EH (cell line): ENCODE data around the gene TIMM44.
"Not testable (repeated sequence)": the region's sequence is repeated elsewhere in the genome, so short reads cannot be mapped to it uniquely, and the experiment has no call there.

Source experiments
- DNase-seq: peaks from one replicate; pipeline ENCODE4 v3.0.0-alpha.2; 2015; ENCODE audit warnings: low read depth

Gene TIMM44

GRCh38 chr19:7925171-7925851, 18.2 kb downstream of the TIMM44 start:
- DNase-seq: peak; percentile 83

DNA sequence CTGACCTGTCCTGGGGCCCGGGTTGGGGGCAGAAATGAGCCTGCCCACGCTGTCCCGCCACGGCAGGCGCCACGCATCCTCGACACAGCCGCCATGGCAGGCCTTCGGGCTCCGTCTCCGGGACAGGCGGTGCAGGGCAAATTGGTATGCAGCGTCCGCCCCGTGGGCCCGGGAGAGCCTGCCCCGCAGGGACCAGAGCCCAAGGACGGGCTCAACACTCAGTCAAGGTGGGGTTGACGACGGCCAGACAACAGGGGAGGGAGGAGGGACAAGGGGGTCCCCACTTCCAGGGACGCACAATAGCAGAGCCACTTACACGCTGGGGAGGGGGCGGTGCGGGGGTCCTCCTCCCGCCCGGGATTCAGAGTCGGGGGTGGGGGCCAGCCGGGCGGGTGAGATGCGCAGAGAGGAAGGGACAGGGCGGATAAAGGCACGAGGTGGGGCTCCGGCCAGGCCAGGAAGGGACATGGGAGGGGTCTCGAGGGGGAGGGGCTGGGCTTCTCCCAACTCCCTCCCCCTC, 18.8 kb downstream of the TIMM44 start:
- no peak for DNase-seq

- no peak for DNase-seq
Measured at GRCh38 chr19:7924241-7924640, 19.2 kb downstream of the TIMM44 start.

DNA sequence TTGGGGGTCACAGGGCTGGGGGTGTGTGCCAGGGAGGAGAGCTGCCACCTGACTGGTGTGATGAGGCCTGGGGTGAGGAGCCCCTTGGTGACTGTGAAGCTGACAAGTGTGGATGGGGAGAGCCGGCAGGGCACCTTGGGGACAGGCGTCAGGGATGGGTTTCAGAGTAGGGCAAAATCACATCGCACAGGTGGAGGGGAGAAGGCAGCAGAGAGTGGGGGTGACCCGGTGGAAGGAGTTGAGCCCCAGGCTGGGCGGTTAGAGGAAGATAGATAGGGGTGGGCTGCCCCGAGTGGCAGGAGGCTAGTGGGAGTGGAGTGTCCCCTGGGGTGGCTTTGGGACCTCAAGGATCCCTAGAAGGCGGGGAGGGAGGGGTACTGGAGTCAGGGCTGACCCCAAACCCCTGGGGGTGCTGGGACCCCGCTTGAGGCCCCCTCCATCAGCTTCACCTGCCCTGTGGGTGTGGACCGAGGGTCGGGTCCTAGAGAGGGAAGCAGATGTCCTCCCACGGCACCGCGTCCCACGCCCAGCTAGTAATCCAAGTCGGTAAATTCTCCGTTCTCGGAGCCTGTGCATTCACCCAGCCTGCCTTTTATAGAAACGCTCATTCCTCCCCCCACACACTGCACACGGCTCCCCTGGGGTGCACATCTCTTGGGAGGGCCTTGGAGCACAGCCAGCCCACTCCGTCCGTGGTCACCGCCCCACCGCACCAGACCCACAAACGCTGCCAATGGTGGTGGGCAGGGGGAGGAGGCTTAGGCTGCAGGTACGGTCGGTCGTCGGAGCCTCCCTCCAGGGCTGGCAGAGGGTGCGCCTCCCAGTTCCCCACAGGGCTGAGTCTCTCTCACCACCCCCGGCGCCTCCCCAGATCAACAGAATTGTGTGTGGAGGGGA, 19.9 kb downstream of the TIMM44 start:
- DNase-seq: no peak

DNA sequence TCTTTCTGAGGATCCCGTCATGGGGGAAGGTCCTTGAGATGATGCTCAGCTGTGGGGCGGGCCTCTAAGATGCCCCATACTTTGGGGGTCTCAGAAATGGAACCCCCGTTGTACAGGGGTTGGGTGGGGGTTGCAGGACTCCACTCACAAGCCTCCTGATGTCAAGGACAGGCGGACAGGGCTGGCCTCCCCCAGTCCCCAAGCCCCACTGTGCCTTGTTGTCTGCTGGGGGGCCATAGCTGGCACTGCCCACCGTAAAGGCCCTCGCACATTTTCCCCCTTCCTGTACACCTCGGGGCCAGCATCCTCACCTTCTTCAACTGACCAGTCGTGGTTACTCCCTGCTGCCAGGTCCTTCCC, 20.6 kb downstream of the TIMM44 start:
- DNase-seq: no peak

GRCh38 chr19:7921967-7922835, 21.3 kb downstream of the TIMM44 start:
- no peak for DNase-seq

DNA sequence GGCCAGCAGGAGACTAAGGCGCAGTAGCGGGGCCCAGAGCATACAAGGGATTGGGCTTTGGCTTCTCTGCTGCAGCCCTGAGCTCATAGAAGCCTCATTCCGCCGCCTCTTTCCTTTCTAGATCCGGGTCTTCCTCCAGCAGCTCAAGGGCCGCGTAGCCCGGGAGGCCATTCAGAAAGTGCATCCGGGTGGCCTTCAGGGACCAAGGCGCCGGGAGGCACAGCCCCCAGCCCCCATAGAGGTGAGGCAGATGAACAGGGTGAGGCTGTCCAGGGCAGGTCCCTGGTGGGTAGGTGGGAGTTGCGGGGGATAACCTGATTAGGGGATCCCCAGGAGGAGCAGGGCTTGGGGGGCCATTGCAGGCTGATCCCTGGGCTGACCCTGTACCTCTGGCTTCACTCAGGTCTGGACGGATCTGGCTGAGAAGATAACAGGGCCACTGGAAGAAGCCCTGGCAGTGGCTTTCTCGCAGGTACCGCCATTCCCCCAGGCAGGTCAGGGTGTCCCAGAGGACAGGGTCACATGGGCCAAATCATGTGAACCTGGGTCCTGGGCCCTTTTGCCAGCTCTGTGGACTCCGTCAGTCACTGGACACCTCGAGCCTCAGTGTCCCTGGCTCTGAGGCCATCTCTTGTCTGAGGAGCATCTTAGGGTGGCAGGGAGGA, 22.0 kb downstream of the TIMM44 start:
- no peak for DNase-seq

DNA sequence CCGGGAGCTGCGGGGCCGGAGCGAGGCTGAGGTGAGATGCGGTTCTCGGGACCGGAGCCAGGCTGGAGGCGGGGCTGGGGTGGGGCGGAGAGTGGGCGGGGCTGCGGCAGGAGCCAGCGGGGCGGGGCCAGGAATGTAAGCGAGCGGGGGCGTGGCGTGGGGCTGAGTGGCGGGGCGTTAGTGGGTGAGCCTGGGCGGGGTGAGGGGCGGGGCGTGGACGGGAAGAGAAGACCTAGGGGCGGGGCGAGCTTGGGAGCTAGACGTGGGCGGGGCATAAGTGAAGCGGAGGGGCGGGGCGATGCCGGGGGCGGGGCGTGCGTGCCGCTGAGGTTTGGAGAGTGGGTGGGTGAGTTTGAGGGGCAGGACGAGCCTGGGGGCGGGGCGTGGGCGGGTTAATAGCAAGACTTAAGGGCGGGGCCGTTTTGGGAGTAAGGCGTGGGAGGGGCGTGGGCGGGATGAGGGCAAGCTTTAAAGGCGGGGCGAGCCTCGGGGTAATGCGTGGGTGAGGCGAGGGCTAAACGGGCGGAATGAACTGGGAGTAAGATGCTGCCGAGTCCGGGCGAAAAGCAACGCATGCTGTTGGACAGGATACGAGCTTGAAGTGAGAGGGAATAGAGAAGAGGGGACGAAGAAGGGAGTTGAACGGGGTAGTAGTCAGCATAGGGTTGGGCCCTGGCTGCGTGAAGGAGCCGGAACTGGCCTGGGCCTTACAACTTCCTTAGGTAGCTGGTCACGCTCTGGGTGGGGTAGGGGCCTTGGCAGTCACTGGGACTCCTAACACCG, 22.8 kb downstream of the TIMM44 start:
- DNase-seq: peak; percentile 97

DNA sequence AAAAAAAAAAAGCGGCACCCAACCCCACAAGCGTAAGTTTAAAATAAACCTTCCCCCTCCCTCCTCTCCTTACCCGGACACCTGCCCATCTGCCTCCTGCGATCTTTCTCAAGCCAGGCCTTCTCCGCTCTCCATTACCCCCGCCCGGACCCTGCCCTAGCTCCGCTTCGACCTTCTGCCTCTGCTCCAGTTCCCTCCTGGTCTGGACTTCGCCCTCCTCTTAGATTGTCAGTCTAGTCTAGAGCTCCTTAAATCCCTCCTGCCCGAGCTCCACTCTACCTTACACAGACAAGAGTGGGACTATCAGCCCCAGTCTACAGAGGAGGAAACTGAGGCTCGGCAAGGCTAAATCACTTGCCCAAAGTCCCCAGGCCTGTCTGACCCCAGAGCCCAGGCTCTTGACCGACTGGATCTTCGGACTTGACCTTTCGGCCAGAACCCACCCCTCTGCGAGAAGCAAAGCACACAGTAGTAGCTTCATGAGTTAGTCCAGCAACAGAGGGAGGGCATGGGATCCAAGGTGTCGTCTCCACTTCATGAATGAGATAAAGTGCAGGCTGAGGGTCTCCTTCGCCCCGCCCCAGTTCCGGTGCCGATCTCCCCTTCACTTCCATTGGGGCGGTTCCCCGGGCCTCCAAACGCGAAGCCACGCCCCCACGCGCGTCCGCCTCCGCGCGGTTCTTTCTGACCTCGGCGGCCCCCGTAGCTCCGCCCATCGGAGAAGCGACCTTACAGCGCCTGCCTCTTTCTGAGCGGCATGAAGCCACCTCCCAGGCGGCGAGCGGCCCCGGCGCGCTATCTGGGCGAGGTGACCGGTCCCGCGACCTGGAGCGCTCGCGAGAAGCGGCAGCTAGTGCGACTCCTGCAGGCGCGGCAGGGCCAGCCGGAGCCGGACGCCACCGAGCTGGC, 23.6 kb downstream of the TIMM44 start, which contains the start of gene SNAPC2:
Gene SNAPC2 (plus strand): TSS at position 729 of the 909 bp plus-strand sequence. CDS start 29 bp downstream, at position 758.
- DNase-seq: peak; percentile 94

GRCh38 chr19:7918615-7919421, 24.6 kb downstream of the TIMM44 start:
- no peak for DNase-seq

- not testable (repeated sequence) for DNase-seq
Measured at GRCh38 chr19:7918062-7918614, 25.3 kb downstream of the TIMM44 start.

GRCh38 chr19:7917267-7918061, 26.0 kb downstream of the TIMM44 start:
- peak; percentile 61 for DNase-seq

DNA sequence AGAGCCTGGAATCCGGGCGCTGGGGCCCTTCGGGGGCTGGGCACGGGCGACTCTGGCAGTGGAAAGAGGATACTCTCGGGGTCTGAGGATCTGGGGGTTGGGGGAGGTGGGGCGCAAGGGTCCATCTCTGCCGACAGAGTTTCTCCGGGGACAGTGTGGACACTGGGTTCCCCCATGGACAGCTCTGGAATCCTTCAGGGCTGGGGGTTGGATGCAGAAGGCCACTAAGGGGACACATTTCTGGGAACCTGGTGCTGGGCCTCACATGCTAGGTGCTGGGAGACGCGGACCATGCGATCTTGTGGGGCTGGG, 26.6 kb downstream of the TIMM44 start:
- no peak for DNase-seq

- peak; percentile 45 for DNase-seq
Measured at GRCh38 chr19:7916103-7916954, 27.1 kb downstream of the TIMM44 start.

DNA sequence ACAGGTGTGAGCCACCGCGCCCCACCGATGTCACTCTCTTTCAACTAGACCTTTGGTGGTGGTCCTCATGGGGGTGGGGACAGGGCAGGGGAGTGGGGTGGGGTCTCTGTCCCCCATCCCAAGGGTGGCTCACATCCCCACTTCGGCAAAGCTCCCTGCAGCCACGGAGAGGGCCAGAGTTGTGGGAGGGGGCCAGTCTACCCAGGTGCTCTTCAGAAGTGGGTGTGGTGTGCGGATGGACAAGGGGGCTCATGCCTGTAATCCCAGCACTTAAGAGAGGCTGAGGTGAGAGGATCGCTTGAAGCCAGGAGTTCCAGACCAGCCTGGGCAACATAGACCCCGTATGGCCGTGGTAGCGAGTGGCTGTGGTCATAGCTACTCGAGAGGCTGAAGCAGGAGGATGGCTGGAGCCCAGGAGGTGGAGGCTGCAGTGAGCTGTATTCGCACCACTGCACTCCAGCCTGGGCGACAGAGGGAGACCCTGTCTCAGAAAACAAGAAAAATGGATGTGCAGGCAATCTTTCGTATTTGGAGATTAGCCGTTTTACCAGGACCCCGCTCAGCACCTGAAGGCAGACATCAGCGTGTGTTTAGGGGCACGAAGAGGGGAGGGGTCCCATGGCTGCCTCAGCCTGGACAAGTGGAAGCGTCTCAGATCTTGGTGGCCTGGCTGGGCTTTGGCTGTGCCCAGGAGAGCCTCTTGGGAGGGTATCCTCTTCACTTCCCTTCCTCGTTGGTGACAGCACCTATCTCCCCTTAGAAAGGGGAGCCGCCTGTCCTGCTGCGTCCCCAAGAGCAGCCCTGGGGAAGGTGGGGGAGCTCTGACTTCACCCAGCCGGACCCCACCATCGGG, 28.0 kb downstream of the TIMM44 start:
- no peak for DNase-seq

- no peak for DNase-seq
Measured at GRCh38 chr19:7914598-7915045, 28.8 kb downstream of the TIMM44 start, which contains the start of gene TGFBR3L. Gene TGFBR3L, plus strand, starts transcription at chr19:7914830.
